Naive thymus-derived CD8-positive, alpha-beta T cell (primary cell): Measurements from ENCODE around the gene NFASC. TPM values are rescaled to one million over a fixed set of nuclear protein-coding genes. Genes with fewer than 3 reads are reported as not detected.

Experiments
- ATAC-seq, 2 donors: fragments of 150-1000 bp; cut with Tn5 transposase in 1 of 2; sonication (Bioruptor Pico), chemical (Tn5 transposase) in 1 of 2; 1 replicate in 1 of 2; 2 replicates in 1 of 2; pipeline ENCODE4 v1.10.0; 2021; ENCODE audit warnings: mild to moderate bottlenecking in 2 of 2, moderate library complexity in 2 of 2
- POLR2A ChIA-PET: fragments of 350-600 bp; sonication (Branson Sonifier 250); formaldehyde crosslinking; loops from one replicate; lab custom pipeline; 2021; ENCODE audit warnings: antibody characterized with exemption; lab: Charles Lee
- DNase-seq, 10 donors: peaks; one replicate each; pipeline versions ENCODE4 v3.0.0 to v3.0.0-alpha.2; 2020 to 2022
- H3K27ac Mint-ChIP-seq, 10 donors: one replicate each; pipeline ENCODE4 v1.8.0; 2020 to 2022; ENCODE audit warnings: mild to moderate bottlenecking in 10 of 10, mixed read lengths in 10 of 10, moderate library complexity in 4 of 10, inconsistent platforms in 1 of 10
- H3K27me3 Mint-ChIP-seq, 5 donors: one replicate each; pipeline ENCODE4 v1.8.0; 2021 to 2022; ENCODE audit warnings: mixed read lengths in 5 of 5
- H3K36me3 Mint-ChIP-seq, 3 donors: one replicate each; pipeline ENCODE4 v1.8.0; 2020 to 2022; ENCODE audit warnings: mixed read lengths in 3 of 3, mild to moderate bottlenecking in 2 of 3, inconsistent platforms in 1 of 3
- H3K4me1 Mint-ChIP-seq, 4 donors: one replicate each; pipeline ENCODE4 v1.8.0; 2021 to 2022; ENCODE audit warnings: mixed read lengths in 4 of 4
- H3K4me3 Mint-ChIP-seq, 10 donors: one replicate each; pipeline ENCODE4 v1.8.0; 2020 to 2022; ENCODE audit warnings: mild to moderate bottlenecking in 10 of 10, mixed read lengths in 10 of 10, moderate library complexity in 6 of 10, inconsistent platforms in 1 of 10
- H3K9me3 Mint-ChIP-seq, 9 donors: one replicate each; pipeline ENCODE4 v1.8.0; 2020 to 2022; ENCODE audit warnings: mixed read lengths in 9 of 9, mild to moderate bottlenecking in 3 of 9, inconsistent platforms in 1 of 9, moderate library complexity in 1 of 9
- polyA plus RNA-seq, 3 donors: library from polyadenylated mRNA; unstranded; fragments of 300-500 nt; fragmentation: Illumina TruSeq; gene quantifications; one replicate each; pipeline ENCODE4 v1.2.3, GENCODE V29; 2021
- total RNA-seq, 8 experiments: library from RNA in 2 of 8; stranded (reverse) in 2 of 8; gene quantifications; one replicate each; pipeline ENCODE4 v1.2.3 and lab custom pipeline; 2021 to 2026

NFASC gene
- total and polyA plus RNA-seq, 5 experiments from 2014 or later = not detected

DNA sequence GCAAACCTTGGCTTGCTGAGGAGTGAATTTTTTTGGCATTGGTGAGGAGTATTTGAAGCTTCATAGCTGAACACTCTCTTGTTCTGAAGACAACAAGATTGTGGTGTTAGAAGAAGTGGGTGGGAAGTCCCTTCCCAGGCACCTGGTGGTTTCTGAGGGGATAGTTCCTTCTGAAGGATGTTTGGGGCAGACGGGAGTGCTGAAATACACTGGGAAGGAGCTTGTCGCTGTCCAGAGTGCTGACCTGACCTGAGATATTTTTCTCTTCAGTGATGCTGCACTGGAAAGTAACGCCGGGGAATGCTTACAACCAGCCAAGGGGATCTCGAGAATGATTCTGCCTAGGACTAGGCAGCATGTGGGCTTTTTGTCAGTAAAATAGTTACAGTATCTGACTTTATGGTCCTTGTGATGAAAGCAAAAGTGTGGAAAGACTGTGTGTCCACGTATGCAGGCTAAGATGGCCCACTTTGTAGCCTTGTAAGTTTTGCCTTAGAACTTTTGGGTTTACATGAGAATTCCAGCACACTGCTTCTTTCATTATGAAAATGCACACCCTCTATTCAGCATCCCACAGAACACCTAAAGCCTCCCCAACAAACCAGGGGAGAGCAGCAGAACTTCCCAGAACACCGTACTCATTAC is 33.1 kb upstream of the NFASC start:
- Mint-ChIP-seq H3K9me3 (peaks cover 0 to 12% (median 0%) of the 10 kb centered on the region in 9 donors), H3K4me1 (peaks cover 0 to 4% (median under 1%) of the 10 kb centered on the region in 4 donors), H3K27ac (no peak overlapping the region), H3K27me3 (peaks cover 21 to 61% (median 25%) of the 10 kb centered on the region in 5 donors), H3K4me3 (no peak overlapping the region), H3K36me3 (no peaks in the 10 kb centered on the region)
- POLR2A ChIA-PET = no interaction called here
- DNase-seq = peak in 3 of 10 donors; percentile 7 to 11 (median 9)
- no peak for ATAC-seq

- H3K9me3 Mint-ChIP-seq = peaks cover 0 to 12% (median 0%) of the 10 kb centered on the region in 9 donors
- no peak overlapping the region for H3K4me3 Mint-ChIP-seq
- no peak overlapping the region for H3K27ac Mint-ChIP-seq
- H3K27me3 Mint-ChIP-seq = peaks cover 12 to 62% (median 17%) of the 10 kb centered on the region in 5 donors
- POLR2A ChIA-PET = no interaction called here
- ATAC-seq (no peak), DNase-seq (no peak)
- H3K36me3 Mint-ChIP-seq = no peaks in the 10 kb centered on the region
- peaks cover 0 to 4% (median under 1%) of the 10 kb centered on the region in 4 donors for H3K4me1 Mint-ChIP-seq
Observed at GRCh38 chr1:204841316-204841715, 29.3 kb upstream of the NFASC start.

DNA sequence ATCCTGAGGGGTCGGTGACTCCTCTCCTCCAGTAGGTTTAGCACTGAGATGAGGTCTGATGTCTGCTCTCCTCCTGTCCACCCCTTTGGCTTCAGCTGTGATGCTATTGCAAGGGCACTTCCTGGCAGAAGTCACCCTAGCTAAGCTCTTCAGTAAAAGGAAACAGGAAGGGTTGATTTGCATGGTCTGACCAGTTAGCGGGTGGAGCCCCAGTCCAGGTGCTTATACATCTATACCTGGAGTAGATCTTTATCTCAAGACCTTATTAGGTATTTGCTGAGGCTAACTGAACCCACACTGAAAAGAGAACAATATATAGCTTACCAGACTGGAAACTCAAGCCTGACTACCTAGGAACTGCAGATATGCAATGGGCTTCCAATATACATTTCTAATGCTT is 28.9 kb upstream of the NFASC start:
- H3K36me3 Mint-ChIP-seq = no peaks in the 10 kb centered on the region
- peaks cover 10 to 58% (median 20%) of the 10 kb centered on the region in 5 donors for H3K27me3 Mint-ChIP-seq
- H3K4me3 Mint-ChIP-seq = no peak overlapping the region
- peaks cover 0 to 4% (median under 1%) of the 10 kb centered on the region in 4 donors for H3K4me1 Mint-ChIP-seq
- no peak overlapping the region for H3K27ac Mint-ChIP-seq
- no peak for DNase-seq
- H3K9me3 Mint-ChIP-seq = peaks cover 0 to 10% (median 0%) of the 10 kb centered on the region in 9 donors
- POLR2A ChIA-PET = interaction anchor here (0.6 kb wide), 1 partner anchor 1870 kb away, joined by 4 read pairs; no protein-coding TSS in a partner anchor
- ATAC-seq = no peak

- Mint-ChIP-seq H3K36me3 (no peaks in the 10 kb centered on the region), H3K27ac (no peak overlapping the region), H3K4me3 (no peak overlapping the region), H3K9me3 (peaks cover 0 to 4% (median 0%) of the 10 kb centered on the region in 9 donors), H3K27me3 (peaks cover 5 to 52% (median 16%) of the 10 kb centered on the region in 5 donors), H3K4me1 (peaks cover 0 to 4% (median under 1%) of the 10 kb centered on the region in 4 donors)
- ATAC-seq (no peak), DNase-seq (no peak)
- POLR2A ChIA-PET = interaction anchor here (0.6 kb wide), 1 partner anchor 1871 kb away, joined by 4 read pairs; no protein-coding TSS in a partner anchor
Observed at GRCh38 chr1:204842369-204842768, 28.3 kb upstream of the NFASC start.

DNA sequence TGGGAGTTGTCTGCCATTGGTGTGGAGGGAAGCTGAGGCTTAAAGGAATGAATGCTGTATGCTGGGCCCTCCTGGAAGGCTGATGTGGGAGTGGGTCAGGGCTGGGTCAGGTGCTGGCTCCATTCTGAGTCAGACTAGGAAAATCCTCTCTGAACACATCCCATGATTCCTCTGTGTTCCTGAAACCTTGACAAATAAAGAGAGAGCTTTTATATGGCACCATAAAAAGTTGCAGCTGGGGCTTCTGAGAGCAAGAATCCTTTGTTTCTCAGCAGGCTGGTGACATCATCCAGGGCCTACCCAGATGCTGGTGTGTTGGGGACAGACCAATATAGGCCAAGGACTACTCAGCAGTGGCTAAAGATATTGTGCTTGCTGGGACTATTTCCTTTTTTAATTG is 27.8 kb upstream of the NFASC start:
- no peak for ATAC-seq

GRCh38 chr1:204846546-204846945 is 24.1 kb upstream of the NFASC start:
- peaks cover 3 to 27% (median 11%) of the 10 kb centered on the region in 5 donors for H3K27me3 Mint-ChIP-seq
- peaks cover 0 to 1% (median 0%) of the 10 kb centered on the region in 4 donors for H3K4me1 Mint-ChIP-seq
- POLR2A ChIA-PET = no interaction called here
- no peak overlapping the region for H3K4me3 Mint-ChIP-seq
- H3K27ac Mint-ChIP-seq = peak overlapping the region in 1 of 10 donors; percentile 3
- H3K9me3 Mint-ChIP-seq = no peaks in the 10 kb centered on the region
- DNase-seq = no peak
- no peak for ATAC-seq
- H3K36me3 Mint-ChIP-seq = no peaks in the 10 kb centered on the region

More for the DNA sequence above, 27.8 kb upstream of the NFASC start:
- H3K4me1 Mint-ChIP-seq = peaks cover 0 to 4% (median 0%) of the 10 kb centered on the region in 4 donors
- peaks cover 0 to 3% (median 0%) of the 10 kb centered on the region in 9 donors for H3K9me3 Mint-ChIP-seq
- POLR2A ChIA-PET = no interaction called here
- no peak overlapping the region for H3K27ac Mint-ChIP-seq
- no peak for DNase-seq
- peaks cover 3 to 47% (median 11%) of the 10 kb centered on the region in 5 donors for H3K27me3 Mint-ChIP-seq
- H3K36me3 Mint-ChIP-seq = no peaks in the 10 kb centered on the region
- H3K4me3 Mint-ChIP-seq = no peak overlapping the region

GRCh38 chr1:204848579-204848978 is 22.1 kb upstream of the NFASC start:
- H3K4me1 Mint-ChIP-seq = peaks cover 0 to 2% (median 0%) of the 10 kb centered on the region in 4 donors
- H3K27me3 Mint-ChIP-seq = peaks cover 3 to 28% (median 15%) of the 10 kb centered on the region in 5 donors
- no peaks in the 10 kb centered on the region for H3K9me3 Mint-ChIP-seq
- no peak overlapping the region for H3K27ac Mint-ChIP-seq
- ATAC-seq (no peak), DNase-seq (no peak)
- POLR2A ChIA-PET = no interaction called here
- no peaks in the 10 kb centered on the region for H3K36me3 Mint-ChIP-seq
- H3K4me3 Mint-ChIP-seq = no peak overlapping the region

GRCh38 chr1:204852854-204853253 is 17.8 kb upstream of the NFASC start:
- DNase-seq = no peak
- POLR2A ChIA-PET = no interaction called here
- Mint-ChIP-seq H3K4me3 (no peak overlapping the region), H3K36me3 (no peaks in the 10 kb centered on the region), H3K27me3 (peaks cover 1 to 34% (median 22%) of the 10 kb centered on the region in 5 donors), H3K4me1 (peaks cover 0 to 2% (median 0%) of the 10 kb centered on the region in 4 donors), H3K27ac (no peak overlapping the region), H3K9me3 (no peaks in the 10 kb centered on the region)
- ATAC-seq = no peak

GRCh38 chr1:204853436-204853835 is 17.2 kb upstream of the NFASC start:
- Mint-ChIP-seq H3K9me3 (no peaks in the 10 kb centered on the region), H3K4me3 (no peak overlapping the region), H3K27me3 (peaks cover 1 to 40% (median 18%) of the 10 kb centered on the region in 5 donors), H3K4me1 (peaks cover 0 to 2% (median 0%) of the 10 kb centered on the region in 4 donors), H3K36me3 (no peaks in the 10 kb centered on the region), H3K27ac (no peak overlapping the region)
- POLR2A ChIA-PET = no interaction called here
- DNase-seq (no peak), ATAC-seq (no peak)

DNA sequence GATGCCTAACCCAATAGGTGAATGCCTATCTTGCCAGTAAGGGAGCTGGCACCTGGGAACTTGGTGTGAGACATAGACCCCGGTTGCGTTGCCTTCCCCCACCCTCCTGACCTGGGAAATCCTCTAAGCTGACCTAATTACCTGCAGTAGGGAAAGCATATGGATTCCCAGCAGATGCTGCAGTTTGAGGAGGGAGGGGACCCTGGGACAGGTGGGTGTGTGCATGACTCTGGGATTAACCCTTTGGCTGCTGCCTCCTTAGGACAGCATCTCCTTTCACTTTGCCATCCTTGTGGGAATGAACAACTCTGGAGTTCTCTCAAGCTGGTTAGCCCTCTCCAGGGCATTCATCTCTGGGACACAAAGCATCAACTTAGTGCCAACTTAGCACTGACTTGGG is 16.4 kb upstream of the NFASC start:
- H3K36me3 Mint-ChIP-seq = no peaks in the 10 kb centered on the region
- ATAC-seq (no peak), DNase-seq (no peak)
- peaks cover 1 to 48% (median 18%) of the 10 kb centered on the region in 5 donors for H3K27me3 Mint-ChIP-seq
- H3K27ac Mint-ChIP-seq = no peak overlapping the region
- no peaks in the 10 kb centered on the region for H3K9me3 Mint-ChIP-seq
- peaks cover 0 to 2% (median 0%) of the 10 kb centered on the region in 4 donors for H3K4me1 Mint-ChIP-seq
- H3K4me3 Mint-ChIP-seq = no peak overlapping the region
- POLR2A ChIA-PET = no interaction called here

- Mint-ChIP-seq H3K4me3 (no peak overlapping the region), H3K36me3 (no peaks in the 10 kb centered on the region), H3K9me3 (no peaks in the 10 kb centered on the region), H3K4me1 (no peaks in the 10 kb centered on the region), H3K27me3 (peaks cover 11 to 64% (median 20%) of the 10 kb centered on the region in 5 donors), H3K27ac (peak overlapping the region in 1 of 10 donors; percentile 86)
- POLR2A ChIA-PET = no interaction called here
- DNase-seq = no peak
- ATAC-seq = no peak
Observed at GRCh38 chr1:204858363-204858821, 12.3 kb upstream of the NFASC start.

- DNase-seq = no peak
- no peaks in the 10 kb centered on the region for H3K9me3 Mint-ChIP-seq
- H3K4me3 Mint-ChIP-seq = no peak overlapping the region
- POLR2A ChIA-PET = no interaction called here
- no peak for ATAC-seq
- no peaks in the 10 kb centered on the region for H3K36me3 Mint-ChIP-seq
- H3K27ac Mint-ChIP-seq = no peak overlapping the region
- H3K4me1 Mint-ChIP-seq = no peaks in the 10 kb centered on the region
- peaks cover 13 to 72% (median 19%) of the 10 kb centered on the region in 5 donors for H3K27me3 Mint-ChIP-seq
Observed at GRCh38 chr1:204859861-204860267, 10.8 kb upstream of the NFASC start.

DNA sequence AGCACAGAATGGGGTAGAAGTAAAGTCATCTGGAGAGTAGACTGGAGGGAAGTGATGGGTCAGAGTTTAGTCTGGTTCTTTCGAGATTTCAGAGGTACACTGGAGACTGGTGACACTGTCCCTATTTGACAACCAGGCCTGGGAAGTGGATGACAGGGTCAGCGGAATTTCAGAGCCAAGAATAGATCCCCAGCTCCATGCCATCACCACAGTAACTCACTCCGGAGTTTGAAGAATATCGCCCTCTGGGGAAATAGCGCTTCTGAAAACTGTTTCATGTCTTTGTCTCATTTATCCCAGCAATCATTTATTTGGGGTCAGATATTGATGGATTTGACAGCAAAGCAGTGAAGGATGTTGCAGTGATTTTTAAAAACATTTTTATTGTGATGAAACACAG is 7.6 kb upstream of the NFASC start:
- Mint-ChIP-seq H3K4me1 (no peaks in the 10 kb centered on the region), H3K27ac (no peak overlapping the region), H3K4me3 (no peak overlapping the region), H3K36me3 (no peaks in the 10 kb centered on the region), H3K27me3 (peaks cover 14 to 41% (median 17%) of the 10 kb centered on the region in 5 donors), H3K9me3 (no peaks in the 10 kb centered on the region)
- ATAC-seq (no peak), DNase-seq (no peak)
- POLR2A ChIA-PET = no interaction called here
